Esophagus squamous epithelium (tissue), 5 donors: ENCODE results near the gene CUEDC1. TPM values are rescaled to one million over a fixed set of nuclear protein-coding genes. Genes with fewer than 3 reads are reported as not detected.

ENCODE experiments used
- DNase-seq: peaks from one replicate; lab custom pipeline; 2025; lab: John Stamatoyannopoulos, UW
- H3K27ac ChIP-seq, 4 donors: fragments of 200-600 bp; sonication (generic); one replicate each; pipeline ENCODE4 v1.5.1; 2016 to 2019; ENCODE audit warnings: mild to moderate bottlenecking in 1 of 4
- H3K27me3 ChIP-seq, 4 donors: fragments of 200-600 bp; sonication (generic); 1 replicate in 3 of 4; 2 replicates in 1 of 4; pipeline versions ENCODE4 v1.5.1 to v1.6.0; 2017 to 2021; ENCODE audit warnings: antibody characterized with exemption in 1 of 4
- H3K36me3 ChIP-seq, 3 donors: fragments of 200-600 bp; sonication (generic); one replicate each; pipeline ENCODE4 v1.5.1; 2016 to 2019
- H3K4me1 ChIP-seq, 3 donors: fragments of 200-600 bp; sonication (generic); one replicate each; pipeline ENCODE4 v1.5.1; 2017 to 2019
- H3K4me3 ChIP-seq, 4 donors: fragments of 200-600 bp; sonication (generic); 1 replicate in 3 of 4; 2 replicates in 1 of 4; pipeline ENCODE4 v1.5.1; 2016 to 2019; ENCODE audit warnings: mild to moderate bottlenecking in 2 of 4, moderate library complexity in 1 of 4
- H3K9me3 ChIP-seq, 3 donors: fragments of 200-600 bp; sonication (generic); one replicate each; pipeline ENCODE4 v1.5.1; 2016 to 2019
- POLR2A ChIP-seq, 4 donors: fragments of 450-650 bp; IDR thresholded peaks; one replicate each; pipeline ENCODE4 v1.6.1; 2017; ENCODE audit warnings: antibody characterized with exemption in 4 of 4, mild to moderate bottlenecking in 4 of 4, moderate library complexity in 3 of 4
- WGBS, 2 donors: methylation state at CpG; one replicate each; pipeline ENCODE4 v1.1.5; 2018; 5-methylcytosine and 5-hydroxymethylcytosine counted together
- intact Hi-C: fragments of 100-400 bp; cut with DNase I; formaldehyde crosslinking; loops from one replicate; pipeline ENCODE4 v1.15.0; 2022
- total RNA-seq, 4 donors: library from RNA; depleted of rRNA; stranded (reverse); fragments of >200 nt; gene quantifications; one replicate each; pipeline ENCODE4 v1.1.0, GENCODE V29; 2016
- TF ChIP-seq, protein P1 (sequence below), 6 experiments: fragments of 450-650 bp in 4 of 6; fragments of 200-600 bp in 2 of 6; sonication (generic) in 2 of 6; IDR thresholded peaks; one replicate each; pipeline ENCODE4 v1.5.1; 2016 to 2019; ENCODE audit warnings: antibody characterized with exemption in 6 of 6, mild to moderate bottlenecking in 4 of 6, moderate library complexity in 4 of 6
- donor health status: DM: yes; HTN: yes; CAD: no.

Gene CUEDC1
- total RNA-seq, 4 donors from 2014 or later = 7.4 to 27.3 (median 18.4) TPM

DNA sequence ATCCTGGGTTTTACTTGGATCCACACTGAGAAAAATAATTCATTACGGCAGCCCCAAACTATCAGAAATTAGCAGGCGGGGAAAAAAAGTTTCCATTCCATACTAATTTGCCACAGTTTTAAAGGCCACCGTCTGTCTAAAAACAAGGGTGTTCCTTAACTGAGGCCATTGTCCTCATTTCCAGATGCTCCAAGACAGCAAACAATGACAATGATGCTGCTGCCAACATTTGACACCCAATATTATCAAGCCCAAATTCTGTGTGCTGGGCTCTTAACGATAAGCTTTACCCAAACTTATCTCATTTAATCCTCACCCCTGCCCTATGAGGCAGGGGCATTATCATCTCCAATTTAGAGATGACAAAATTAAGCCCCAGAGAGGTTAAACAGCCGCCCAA is 26.3 kb downstream of the CUEDC1 start:
- no peaks in the 10 kb centered on the region for H3K36me3 ChIP-seq
- no peaks in the 10 kb centered on the region for H3K9me3 ChIP-seq
- H3K27ac ChIP-seq = peak overlapping the region; percentile 45 to 98 (median 86)
- intact Hi-C loops = no loop called here
- peaks cover 33 to 97% (median 74%) of the 10 kb centered on the region in 3 donors for H3K4me1 ChIP-seq
- H3K4me3 ChIP-seq = no peak overlapping the region
- no peaks in the 10 kb centered on the region for H3K27me3 ChIP-seq
- WGBS, 2 donors = 28 to 39% methylated on average over 4 to 5 of the region's 5 CpGs
- DNase-seq = no peak
- TF ChIP-seq POLR2A (IDR thresholded peaks at IDR 0.05) = no peak
- TF ChIP-seq, protein P1, sequence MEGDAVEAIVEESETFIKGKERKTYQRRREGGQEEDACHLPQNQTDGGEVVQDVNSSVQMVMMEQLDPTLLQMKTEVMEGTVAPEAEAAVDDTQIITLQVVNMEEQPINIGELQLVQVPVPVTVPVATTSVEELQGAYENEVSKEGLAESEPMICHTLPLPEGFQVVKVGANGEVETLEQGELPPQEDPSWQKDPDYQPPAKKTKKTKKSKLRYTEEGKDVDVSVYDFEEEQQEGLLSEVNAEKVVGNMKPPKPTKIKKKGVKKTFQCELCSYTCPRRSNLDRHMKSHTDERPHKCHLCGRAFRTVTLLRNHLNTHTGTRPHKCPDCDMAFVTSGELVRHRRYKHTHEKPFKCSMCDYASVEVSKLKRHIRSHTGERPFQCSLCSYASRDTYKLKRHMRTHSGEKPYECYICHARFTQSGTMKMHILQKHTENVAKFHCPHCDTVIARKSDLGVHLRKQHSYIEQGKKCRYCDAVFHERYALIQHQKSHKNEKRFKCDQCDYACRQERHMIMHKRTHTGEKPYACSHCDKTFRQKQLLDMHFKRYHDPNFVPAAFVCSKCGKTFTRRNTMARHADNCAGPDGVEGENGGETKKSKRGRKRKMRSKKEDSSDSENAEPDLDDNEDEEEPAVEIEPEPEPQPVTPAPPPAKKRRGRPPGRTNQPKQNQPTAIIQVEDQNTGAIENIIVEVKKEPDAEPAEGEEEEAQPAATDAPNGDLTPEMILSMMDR (IDR thresholded peaks at IDR 0.05) = no peak

GRCh38 chr17:57927048-57927723 is 28.0 kb downstream of the CUEDC1 start:
- H3K4me1 ChIP-seq = peaks cover 34 to 94% (median 72%) of the 10 kb centered on the region in 3 donors
- 30 to 56% methylated on average over 1 to 3 of the region's 5 CpGs for WGBS, 2 donors

DNA sequence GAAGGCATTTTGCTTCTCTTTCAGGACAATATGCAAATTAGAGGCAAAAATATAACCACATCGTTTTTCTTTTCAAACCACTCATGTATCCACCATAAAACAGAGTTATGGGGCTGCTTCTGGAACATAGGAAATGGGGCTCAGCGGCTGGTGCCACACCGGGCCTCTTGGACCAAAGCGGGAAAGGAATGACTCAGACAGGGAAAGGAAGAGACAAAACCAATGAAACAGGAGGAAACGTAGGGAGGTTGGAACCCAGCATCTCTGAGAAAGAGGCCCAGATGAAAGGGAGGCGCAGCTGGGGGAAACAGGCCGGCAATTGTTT is 28.5 kb downstream of the CUEDC1 start:
- DNase-seq = no peak
- Histone ChIP-seq H3K27me3 (no peaks in the 10 kb centered on the region), H3K4me1 (peaks cover 37 to 94% (median 72%) of the 10 kb centered on the region in 3 donors), H3K36me3 (no peaks in the 10 kb centered on the region), H3K4me3 (no peak overlapping the region), H3K9me3 (no peaks in the 10 kb centered on the region), H3K27ac (peak overlapping the region; percentile 55 to 98 (median 75))
- intact Hi-C loops = no loop called here
- TF ChIP-seq, protein P1 (IDR thresholded peaks at IDR 0.05) = no peak
- TF ChIP-seq POLR2A (IDR thresholded peaks at IDR 0.05) = no peak
- WGBS, 2 donors = 37 to 48% methylated on average over 7 of the region's 7 CpGs

More at GRCh38 chr17:57927048-57927723, 28.0 kb downstream of the CUEDC1 start:
- Histone ChIP-seq H3K27me3 (no peaks in the 10 kb centered on the region), H3K36me3 (no peaks in the 10 kb centered on the region), H3K27ac (peak overlapping the region; percentile 55 to 98 (median 75)), H3K9me3 (no peaks in the 10 kb centered on the region), H3K4me3 (no peak overlapping the region)
- no peak for DNase-seq
- no peak for TF ChIP-seq POLR2A (IDR thresholded peaks at IDR 0.05)
- TF ChIP-seq, protein P1 (IDR thresholded peaks at IDR 0.05) = no peak
- intact Hi-C loops = no loop called here

- Histone ChIP-seq H3K27me3 (no peaks in the 10 kb centered on the region), H3K27ac (peak overlapping the region in 3 of 4 donors; percentile 69 to 98 (median 93)), H3K4me3 (no peak overlapping the region), H3K9me3 (no peaks in the 10 kb centered on the region), H3K36me3 (no peaks in the 10 kb centered on the region), H3K4me1 (peaks cover 30 to 94% (median 70%) of the 10 kb centered on the region in 3 donors)
- TF ChIP-seq, protein P1 (IDR thresholded peaks at IDR 0.05) = no peak
- TF ChIP-seq POLR2A (IDR thresholded peaks at IDR 0.05) = no peak
- intact Hi-C loops = no loop called here
- 30 to 84% methylated on average over 2 to 5 of the region's 9 CpGs for WGBS, 2 donors
- no peak for DNase-seq
Measured at GRCh38 chr17:57925361-57925990, 29.7 kb downstream of the CUEDC1 start.

DNA sequence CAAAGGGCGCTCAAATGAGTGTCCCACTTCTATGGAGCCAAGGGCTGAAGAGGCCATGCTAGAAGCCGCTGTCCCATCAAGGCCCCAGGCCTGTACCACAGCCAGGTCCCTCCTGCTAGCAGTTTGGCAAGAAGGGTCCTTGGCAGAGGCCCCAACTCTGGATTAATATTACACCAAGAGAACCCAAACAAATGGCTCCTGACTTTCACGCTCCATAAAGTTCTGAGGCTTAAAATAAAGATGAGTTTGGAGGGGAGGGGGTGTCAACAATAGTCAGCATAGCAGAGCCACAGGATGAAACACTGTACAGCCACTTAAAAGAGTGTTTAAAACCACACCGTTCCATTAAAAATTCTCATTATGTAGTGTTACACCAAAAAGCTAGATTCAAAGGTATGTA is 30.5 kb downstream of the CUEDC1 start:
- Histone ChIP-seq H3K4me1 (peaks cover 26 to 94% (median 66%) of the 10 kb centered on the region in 3 donors), H3K27ac (peak overlapping the region; percentile 3 to 98 (median 83))
- no peak for TF ChIP-seq POLR2A (IDR thresholded peaks at IDR 0.05)
- TF ChIP-seq, protein P1 (IDR thresholded peaks at IDR 0.05) = no peak

More for the DNA sequence above, 30.5 kb downstream of the CUEDC1 start:
- DNase-seq = no peak
- no peak overlapping the region for H3K4me3 ChIP-seq
- intact Hi-C loops = no loop called here
- H3K27me3 ChIP-seq = no peaks in the 10 kb centered on the region
- WGBS, 2 donors = 47 to 59% methylated on average over 3 to 4 of the region's 4 CpGs
- no peaks in the 10 kb centered on the region for H3K9me3 ChIP-seq
- H3K36me3 ChIP-seq = no peaks in the 10 kb centered on the region
